HG03439 (cell line): ENCODE data around the gene GPBP1L1.
"Not testable (repeated sequence)": the region's sequence is repeated elsewhere in the genome, so short reads cannot be mapped to it uniquely, and the experiment has no call there.

Experiments
- ATAC-seq: cut with Tn5 transposase; IDR thresholded peaks from one replicate; pipeline ENCODE4 v1.9.1; 2021; ENCODE audit warnings: mild to moderate bottlenecking, moderate library complexity; ENCODE audit not compliant: unreplicated experiment

GPBP1L1 gene

GRCh38 chr1:45682942-45683341 is 3.4 kb downstream of the GPBP1L1 start:
- no peak for ATAC-seq

DNA sequence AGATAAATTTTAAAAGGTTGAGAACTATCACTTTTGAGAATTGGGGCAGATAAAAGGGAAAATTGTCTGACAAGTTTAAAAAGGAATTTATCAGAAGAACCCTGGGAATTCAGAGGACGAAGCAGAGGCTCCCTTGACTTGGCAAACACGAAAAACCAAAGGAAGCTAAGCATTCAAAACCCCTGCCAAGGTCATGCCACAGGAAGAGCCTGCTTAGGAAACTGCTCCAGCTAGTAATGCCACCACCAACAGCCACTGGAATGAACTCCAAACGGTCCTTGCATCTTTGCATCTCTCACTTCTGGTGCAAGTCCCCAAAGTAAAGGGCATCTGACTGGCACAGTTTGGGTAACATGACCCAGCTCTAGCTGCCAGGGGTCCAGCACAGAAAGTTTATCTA is 7.2 kb downstream of the GPBP1L1 start:
- no peak for ATAC-seq

DNA sequence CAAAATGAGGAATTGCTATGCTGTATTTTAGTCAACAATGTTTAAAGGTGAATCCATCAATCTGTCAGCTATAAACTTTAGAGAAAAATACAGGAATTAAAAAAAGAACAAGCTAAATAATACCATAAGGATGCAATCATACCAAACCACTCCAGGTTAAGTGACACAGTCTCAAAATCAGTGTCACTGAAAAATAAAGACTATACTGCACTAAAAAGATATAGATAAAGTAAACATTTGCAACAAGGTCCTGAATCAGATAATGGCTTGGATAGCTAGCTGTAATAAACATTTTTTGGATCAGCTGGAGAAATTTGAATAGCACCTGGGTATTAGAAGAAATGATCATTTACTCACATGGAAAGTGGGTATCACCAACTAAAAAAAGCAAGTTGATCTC is 7.8 kb downstream of the GPBP1L1 start:
- ATAC-seq = no peak

DNA sequence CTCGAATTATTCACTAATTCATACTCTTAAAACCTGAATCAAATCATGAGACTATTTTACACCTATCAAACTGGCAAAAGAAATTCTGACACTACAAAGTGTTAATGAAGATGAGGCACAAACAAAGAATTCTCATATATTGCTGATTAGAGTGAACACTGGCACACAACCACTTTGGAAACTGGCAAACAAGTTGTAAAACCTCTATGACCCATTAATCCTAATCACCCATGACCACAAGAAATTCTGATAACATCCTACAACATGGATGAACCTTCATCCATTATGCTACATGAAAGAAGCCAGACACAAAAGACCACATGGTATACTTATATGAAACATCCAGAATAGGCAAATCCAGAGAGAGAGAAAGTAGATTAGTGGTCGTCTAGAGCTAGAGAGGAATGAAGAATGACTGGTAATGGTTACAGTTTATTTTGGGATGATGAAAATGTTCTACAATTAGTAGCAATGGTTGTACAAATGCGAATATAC is 8.5 kb downstream of the GPBP1L1 start:
- no peak for ATAC-seq

- not testable (repeated sequence) for ATAC-seq
Observed at GRCh38 chr1:45676553-45676952, 9.8 kb downstream of the GPBP1L1 start.

DNA sequence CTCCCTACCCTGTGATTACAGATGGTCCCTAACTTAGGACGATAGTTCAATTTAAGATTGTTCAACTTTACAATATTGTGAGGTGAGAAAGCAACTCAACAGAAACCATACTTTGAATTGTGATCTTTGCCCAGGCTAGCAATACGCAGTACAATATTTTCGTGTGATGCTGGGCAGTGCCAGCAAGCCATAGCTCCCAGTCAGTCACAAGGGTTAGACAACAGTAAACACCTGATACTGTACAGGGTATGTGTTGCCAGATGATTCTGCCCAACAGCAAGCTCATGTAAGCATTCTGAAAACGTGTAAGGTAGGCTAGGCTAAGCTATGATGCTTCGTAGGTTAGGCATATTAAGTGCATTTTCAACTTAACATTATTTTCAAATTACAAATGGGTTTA is 11.9 kb downstream of the GPBP1L1 start:
- ATAC-seq = no peak

GRCh38 chr1:45673956-45674355 is 12.4 kb downstream of the GPBP1L1 start:
- ATAC-seq = no peak

DNA sequence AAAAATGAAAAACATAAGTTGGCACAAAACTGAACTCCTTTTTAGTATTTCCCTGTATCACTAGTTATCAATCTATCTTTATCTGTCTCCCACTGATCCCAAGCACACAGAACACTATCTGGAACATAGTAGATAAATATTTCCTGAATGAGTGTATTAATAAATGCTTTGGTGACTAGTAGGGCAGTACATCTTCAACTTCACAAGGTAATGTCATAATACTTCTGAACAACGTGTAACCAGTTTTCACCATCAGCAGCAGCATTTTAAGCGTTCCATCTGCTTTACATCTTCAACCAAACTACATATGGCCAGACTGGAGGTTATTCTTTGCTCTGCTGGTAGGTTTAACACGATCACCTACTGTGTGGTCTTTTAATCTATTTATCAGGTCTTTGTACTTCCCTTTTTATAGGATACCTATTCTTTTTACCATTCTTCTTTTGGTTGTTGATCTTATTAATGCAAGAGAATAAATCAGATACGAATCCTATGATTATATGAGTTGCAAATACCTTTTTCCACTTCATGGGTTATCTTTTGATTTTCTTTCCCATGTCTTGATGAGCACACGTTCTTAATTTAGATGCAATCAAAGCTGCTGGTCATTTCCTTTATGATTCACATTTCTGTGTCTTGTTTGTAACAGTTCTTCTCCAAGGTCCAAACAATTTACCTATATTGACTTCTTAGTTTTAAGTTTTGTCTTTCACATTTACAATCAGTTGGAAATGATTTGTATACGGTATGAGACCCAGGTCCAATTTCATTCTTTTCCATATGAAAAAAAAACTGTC is 16.3 kb downstream of the GPBP1L1 start:
- ATAC-seq = no peak

GRCh38 chr1:45669379-45669778 is 17.0 kb downstream of the GPBP1L1 start:
- ATAC-seq = no peak

DNA sequence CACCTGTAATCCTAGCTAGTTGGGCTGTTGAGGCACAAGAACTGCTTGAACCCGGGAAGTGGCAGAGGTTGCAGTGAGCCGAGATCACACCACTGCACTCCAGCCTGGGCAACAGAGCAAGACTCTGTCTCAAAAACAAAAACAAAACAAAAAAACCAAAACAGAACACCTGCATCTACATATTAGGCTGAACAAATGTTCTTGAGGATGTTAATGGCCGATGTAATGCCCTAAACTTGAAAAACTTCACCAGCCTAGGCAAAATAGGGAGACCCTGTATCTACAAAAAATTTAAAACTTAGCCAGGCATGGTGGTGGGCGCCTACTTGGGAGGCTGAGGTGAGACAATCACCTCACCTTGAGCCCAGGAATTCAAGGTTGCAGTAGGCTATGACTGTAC is 17.8 kb downstream of the GPBP1L1 start:
- no peak for ATAC-seq

GRCh38 chr1:45667321-45668111 is 18.8 kb downstream of the GPBP1L1 start:
- no peak for ATAC-seq

DNA sequence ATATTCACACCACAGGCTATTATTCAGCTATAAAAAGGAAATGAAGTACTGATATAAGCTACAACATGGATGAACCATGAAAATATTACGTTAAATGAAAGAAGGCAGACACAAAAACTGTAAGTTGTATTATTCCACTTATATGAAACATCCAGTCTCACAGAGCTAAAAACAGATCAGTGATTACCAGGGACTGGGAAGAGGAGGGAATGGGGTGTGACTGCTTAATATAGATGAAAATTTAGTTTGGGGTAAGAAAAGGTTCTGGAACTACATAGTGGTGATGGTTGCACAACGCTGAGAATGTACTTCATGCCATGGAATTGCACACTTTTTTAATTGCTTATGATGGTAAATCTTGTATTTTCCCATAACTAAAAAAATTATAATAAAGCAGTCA is 19.5 kb downstream of the GPBP1L1 start:
- ATAC-seq = no peak

GRCh38 chr1:45660336-45660735 is 26.0 kb downstream of the GPBP1L1 start:
- ATAC-seq = no peak

DNA sequence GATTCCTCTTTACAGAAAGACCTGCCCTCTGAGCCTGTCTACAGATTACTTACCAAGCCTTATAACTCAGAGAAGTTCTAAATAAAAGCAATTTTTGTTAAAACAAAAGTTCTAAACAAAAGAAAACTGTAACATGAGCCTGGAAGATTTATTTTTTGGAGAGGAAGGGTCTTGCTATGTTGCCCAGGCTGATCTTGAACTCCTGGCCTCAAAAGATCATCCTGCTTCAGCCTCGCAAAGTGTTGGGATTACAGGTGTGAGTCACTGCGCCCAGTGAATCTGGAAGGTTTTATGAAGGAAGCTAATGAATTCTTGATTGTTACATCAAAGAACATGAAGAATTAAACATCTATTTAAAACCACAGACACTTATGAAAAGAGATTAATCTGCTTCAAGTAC is 27.1 kb downstream of the GPBP1L1 start:
- no peak for ATAC-seq

- ATAC-seq = no peak
Observed at GRCh38 chr1:45658171-45658570, 28.2 kb downstream of the GPBP1L1 start.

- no peak for ATAC-seq
Observed at GRCh38 chr1:45656573-45657226, 29.6 kb downstream of the GPBP1L1 start.

GRCh38 chr1:45654540-45655280 is 31.6 kb downstream of the GPBP1L1 start:
- ATAC-seq = no peak

- no peak for ATAC-seq
Observed at GRCh38 chr1:45647248-45648021, 38.9 kb downstream of the GPBP1L1 start.

- no peak for ATAC-seq
Observed at GRCh38 chr1:45644661-45645060, 41.7 kb downstream of the GPBP1L1 start.

- no peak for ATAC-seq
Observed at GRCh38 chr1:45643978-45644377, 42.4 kb downstream of the GPBP1L1 start.
